GM19035 (cell line): ENCODE measurements around the gene KRTAP19-5.
"Not testable (repeated sequence)": the region's sequence is repeated elsewhere in the genome, so short reads cannot be mapped to it uniquely, and the experiment has no call there.

Experiments used
- ATAC-seq: cut with Tn5 transposase; IDR thresholded peaks from one replicate; pipeline ENCODE4 v1.9.1; 2021; ENCODE audit not compliant: unreplicated experiment

Gene KRTAP19-5

GRCh38 chr21:30502041-30502440, at the start of gene KRTAP19-5:
Gene KRTAP19-5 (minus strand): TSS chr21:30502141. CDS start chr21:30502090, 51 bp downstream.
- ATAC-seq, result no peak

- no peak for ATAC-seq
These were observed 39.8 kb upstream of the KRTAP19-5 start, which contains the start of gene KRTAP19-6 for GRCh38 chr21:30541764-30542163. Gene KRTAP19-6 (minus strand): TSS chr21:30541864. CDS start chr21:30541833, 31 bp downstream.

DNA sequence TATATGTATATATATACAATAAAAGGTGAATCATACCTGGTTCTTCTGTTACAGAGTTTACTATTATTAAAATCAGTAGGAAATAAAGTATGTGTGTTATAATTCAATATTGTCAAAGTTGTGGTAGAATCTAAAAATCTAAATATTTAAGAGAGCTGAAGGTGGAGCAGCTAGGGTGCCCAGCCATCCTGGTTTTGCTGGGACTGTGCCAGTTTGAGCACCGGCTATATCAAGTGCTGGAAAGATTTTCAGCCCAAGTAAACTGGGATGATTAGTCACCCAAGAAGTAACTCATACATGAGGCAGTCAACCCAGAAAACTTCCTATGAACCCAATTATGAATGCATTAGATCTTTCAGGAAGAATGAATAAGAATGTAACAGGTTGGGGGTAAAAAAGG, 16.9 kb upstream of the KRTAP19-5 start:
- ATAC-seq, result no peak

DNA sequence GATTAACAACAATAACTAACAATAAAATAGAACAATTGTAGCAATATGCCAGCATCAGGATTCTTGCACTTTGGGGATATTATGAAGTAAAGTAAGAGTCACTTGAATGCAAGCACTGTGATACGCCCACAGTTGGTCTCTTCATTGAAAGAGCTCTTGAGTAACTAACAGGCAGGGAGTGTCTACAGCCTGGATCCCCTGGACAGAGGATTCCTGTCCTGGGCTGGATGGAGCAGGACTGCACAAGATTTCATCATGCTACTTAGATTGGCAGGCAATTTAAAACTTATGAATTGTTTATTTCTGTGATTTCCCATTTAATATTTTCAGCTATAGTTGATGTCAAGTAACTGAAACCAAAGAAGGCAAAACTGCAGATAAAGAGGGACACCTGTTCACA, 13.7 kb upstream of the KRTAP19-5 start:
- no peak for ATAC-seq

DNA sequence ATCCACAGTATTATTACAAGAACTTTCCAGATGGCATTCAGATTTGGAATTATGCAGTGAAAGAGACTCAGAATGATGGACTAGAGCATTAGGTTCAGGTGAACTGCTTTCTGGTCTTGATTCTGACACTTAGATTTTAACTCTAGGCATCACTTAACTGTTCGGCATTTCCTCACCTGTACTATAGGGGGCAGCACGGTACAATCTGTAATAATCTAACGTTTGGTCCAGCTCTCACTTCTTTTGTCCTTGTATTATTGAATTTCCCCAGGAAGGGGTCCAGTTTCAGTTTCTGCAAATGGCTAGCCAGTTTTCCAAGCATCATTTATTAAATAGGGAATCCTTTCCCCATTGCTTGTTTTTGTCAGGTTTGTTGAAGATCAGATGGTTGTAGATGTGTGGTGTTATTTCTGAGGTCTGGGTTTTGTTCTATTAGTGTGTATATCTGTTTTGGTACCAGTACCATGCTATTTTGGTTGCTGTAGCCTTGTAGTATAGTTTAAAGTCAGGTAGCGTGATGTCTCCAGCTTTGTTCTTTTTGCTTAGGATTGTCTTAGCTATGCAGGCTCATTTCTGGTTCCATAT, 3.8 kb upstream of the KRTAP19-5 start:
- ATAC-seq, result not testable (repeated sequence)

GRCh38 chr21:30497065-30497464, 4.9 kb downstream of the KRTAP19-5 start, which contains the start of gene KRTAP19-4:
Gene KRTAP19-4 (minus strand): TSS chr21:30497165. CDS start chr21:30497110, 55 bp downstream.
- no peak for ATAC-seq

- no peak for ATAC-seq
These were observed 9.9 kb downstream of the KRTAP19-5 start, which contains the start of gene KRTAP19-3 for GRCh38 chr21:30491963-30492428. Gene KRTAP19-3 (minus strand): TSS chr21:30492013. CDS start chr21:30491957, 56 bp downstream.

DNA sequence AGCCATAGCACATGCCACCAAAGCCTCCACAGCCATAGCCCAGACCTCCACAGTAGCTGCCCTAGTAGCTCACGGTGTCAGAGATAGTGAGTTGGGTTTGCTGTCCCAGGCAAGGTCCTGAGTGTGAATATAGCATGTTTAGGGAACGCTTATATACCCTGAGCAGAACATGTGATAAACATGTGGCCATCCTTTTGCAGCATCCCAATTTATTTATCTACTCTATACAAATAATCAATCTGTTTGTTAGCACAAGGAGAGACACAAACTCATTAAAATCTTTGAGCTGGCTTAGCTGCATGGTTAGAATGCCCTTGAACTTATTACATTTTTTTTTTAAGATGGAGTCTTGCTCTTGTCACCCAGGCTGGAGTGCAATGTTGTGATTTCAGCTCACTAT, 14.6 kb downstream of the KRTAP19-5 start, which contains the start of gene KRTAP19-2:
TSS of gene KRTAP19-2 (minus strand) at position 101 of the 400 bp plus-strand sequence. CDS start at position 13, 88 bp downstream.
- no peak for ATAC-seq

GRCh38 chr21:30486180-30486579, 15.8 kb downstream of the KRTAP19-5 start:
- ATAC-seq, result no peak

DNA sequence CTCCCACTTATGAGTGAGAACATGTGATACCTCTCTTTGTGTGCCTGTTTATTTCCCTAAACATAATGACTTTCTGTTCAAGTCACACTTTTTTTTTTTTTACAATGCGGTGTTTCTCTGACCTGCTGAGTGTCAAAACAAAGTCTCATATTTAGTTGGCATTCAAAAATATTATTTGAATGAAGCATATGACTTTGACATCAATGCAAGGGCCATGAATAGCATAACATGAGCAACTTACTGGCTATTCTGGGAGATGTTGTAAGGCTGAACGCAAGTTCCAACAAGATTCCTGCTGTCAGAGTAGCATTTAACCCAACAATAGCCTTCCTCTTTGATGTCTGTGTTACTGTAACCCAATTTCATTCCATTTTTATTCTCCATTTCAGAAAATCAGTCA, 19.8 kb downstream of the KRTAP19-5 start:
- ATAC-seq, result no peak

DNA sequence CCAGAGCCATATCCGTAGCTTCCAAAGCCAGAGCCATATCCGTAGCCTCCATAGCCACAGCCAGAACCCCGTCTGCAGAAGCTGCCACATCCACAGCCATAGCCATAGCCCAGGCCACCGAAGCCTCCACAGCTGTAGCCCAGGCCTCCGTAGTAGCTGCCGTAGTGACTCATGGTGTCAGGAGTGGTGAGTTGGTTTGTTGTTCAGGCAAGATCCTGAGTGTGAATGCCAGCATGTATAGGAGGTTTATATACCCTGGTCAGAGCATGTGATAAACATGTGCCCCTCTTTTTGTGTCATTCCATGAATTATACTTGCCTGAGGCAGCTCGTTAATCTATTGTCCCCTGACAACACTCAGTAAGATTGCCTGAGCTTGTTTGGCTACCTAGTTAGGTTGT, 21.8 kb downstream of the KRTAP19-5 start, which contains the start of gene KRTAP19-1:
TSS of gene KRTAP19-1 (minus strand) at position 223 of the 400 bp plus-strand sequence. CDS start at position 173, 50 bp downstream.
- no peak for ATAC-seq

DNA sequence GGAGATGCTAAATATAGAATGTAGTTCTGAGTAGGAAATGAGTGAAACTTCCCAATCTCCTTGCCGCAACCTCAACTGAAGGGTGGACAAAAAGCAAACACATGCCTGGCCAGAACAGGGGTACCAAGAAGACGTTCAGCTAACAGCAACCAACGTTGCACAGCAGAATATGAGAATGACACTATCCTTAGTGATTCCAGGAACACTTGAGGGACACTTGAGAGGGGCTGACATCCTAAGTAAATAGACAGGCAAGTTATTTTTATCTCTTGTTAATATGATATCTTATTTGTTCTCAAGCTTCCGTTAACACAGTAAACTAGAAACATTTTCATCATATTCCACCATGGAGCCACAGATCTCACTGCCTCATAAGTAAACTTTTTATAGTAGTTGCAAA, 22.7 kb downstream of the KRTAP19-5 start:
- no peak for ATAC-seq

DNA sequence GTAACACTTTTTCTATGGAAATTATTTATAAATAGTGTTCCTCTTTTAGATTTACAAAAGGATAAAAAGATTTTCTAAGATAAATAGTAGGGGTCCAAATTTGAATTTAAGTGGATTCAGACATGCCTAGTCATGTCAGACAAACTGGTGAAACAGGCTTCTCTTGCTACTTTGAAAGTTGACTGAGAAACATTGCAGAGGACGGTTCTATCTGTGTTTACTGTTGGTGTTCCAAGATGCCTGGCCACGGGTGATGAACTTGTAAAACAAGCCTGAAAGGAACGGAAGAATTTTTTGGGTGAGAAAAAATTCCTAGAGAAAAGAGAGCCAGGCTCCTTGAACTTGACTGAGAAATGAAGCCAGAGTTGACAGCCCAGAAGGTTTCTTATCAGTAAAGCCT, 23.9 kb downstream of the KRTAP19-5 start:
- ATAC-seq, result no peak

- no peak for ATAC-seq
These were observed 32.8 kb downstream of the KRTAP19-5 start for GRCh38 chr21:30468900-30469714.

- ATAC-seq, result no peak
These were observed 38.2 kb downstream of the KRTAP19-5 start for GRCh38 chr21:30463713-30464112.
